BLaER1 treated with 17β-estradiol and CSF1 and Interleukin-3, amounts not matched to agents 10 nM and 100 nM (cell line): ENCODE results near the gene IL1RN.
A peak's percentile ranks its signal among the peaks of the same experiment; 100 is the strongest.

Source experiments
- H3K27ac ChIP-seq, 11 experiments: shearing (Covaris generic); formaldehyde crosslinking; 2 replicates each; pipeline ENCODE4 v1.8.1; 2022
- H3K27me3 ChIP-seq, 11 experiments: shearing (Covaris generic); formaldehyde crosslinking; 2 replicates each; pipeline ENCODE4 v1.8.1; 2022
- H3K36me3 ChIP-seq, 11 experiments: shearing (Covaris generic); formaldehyde crosslinking; 2 replicates each; pipeline ENCODE4 v1.8.1; 2022
- H3K4me1 ChIP-seq, 10 experiments: shearing (Covaris generic); formaldehyde crosslinking; 2 replicates each; pipeline ENCODE4 v1.8.1; 2022
- H3K4me2 ChIP-seq, 11 experiments: shearing (Covaris generic); formaldehyde crosslinking; 2 replicates each; pipeline ENCODE4 v1.8.1; 2022
- H3K4me3 ChIP-seq, 10 experiments: shearing (Covaris generic); formaldehyde crosslinking; 2 replicates each; pipeline ENCODE4 v1.8.1; 2022
- H3K9ac ChIP-seq, 11 experiments: shearing (Covaris generic); formaldehyde crosslinking; 2 replicates each; pipeline ENCODE4 v1.8.1; 2022
- H3K9me3 ChIP-seq, 11 experiments: shearing (Covaris generic); formaldehyde crosslinking; replicated peaks in 1 of 11; 2 replicates each; pipeline ENCODE4 v1.8.1; 2022
- H4K20me1 ChIP-seq, 11 experiments: shearing (Covaris generic); formaldehyde crosslinking; 2 replicates each; pipeline ENCODE4 v1.8.1; 2022
- Cebpa-rat ChIP-seq, 11 experiments: shearing (Covaris generic); IDR thresholded peaks; 2 replicates each; pipeline ENCODE4 v1.8.1; 2022

The IL1RN gene

GRCh38 chr2:113131352-113132185 is 4.2 kb downstream of the IL1RN start:
- Histone ChIP-seq H3K4me1 (peaks cover 0 to 91% (median 22%) of the 10 kb centered on the region in 10 experiments; a peak in 14 of 20 replicates), H3K36me3 (peaks cover 0 to 63% (median 0%) of the 10 kb centered on the region in 11 experiments; a peak in 8 of 22 replicates), H4K20me1 (peaks cover 0 to 37% (median 0%) of the 10 kb centered on the region in 11 experiments; a peak in 5 of 22 replicates), H3K4me3 (peak overlapping the region in 1 of 10 experiments; percentile 36; a peak in 1 of 20 replicates), H3K27me3 (no peaks in the 10 kb centered on the region), H3K4me2 (peak overlapping the region in 3 of 11 experiments; percentile 66 to 98 (median 93); a peak in 6 of 22 replicates), H3K27ac (peak overlapping the region in 1 of 11 experiments; percentile 31; a peak in 1 of 22 replicates), H3K9me3 (no peaks in the 10 kb centered on the region; a peak in 1 of 22 replicates), H3K9ac (peak overlapping the region in 2 of 11 experiments; percentile 23 to 30; a peak in 3 of 22 replicates)
- TF ChIP-seq Cebpa-rat (IDR thresholded peaks at IDR 0.05): no peak

GRCh38 chr2:113132414-113133021 is 5.1 kb downstream of the IL1RN start:
- H3K36me3 ChIP-seq: peaks cover 0 to 63% (median 0%) of the 10 kb centered on the region in 11 experiments; a peak in 8 of 22 replicates

DNA sequence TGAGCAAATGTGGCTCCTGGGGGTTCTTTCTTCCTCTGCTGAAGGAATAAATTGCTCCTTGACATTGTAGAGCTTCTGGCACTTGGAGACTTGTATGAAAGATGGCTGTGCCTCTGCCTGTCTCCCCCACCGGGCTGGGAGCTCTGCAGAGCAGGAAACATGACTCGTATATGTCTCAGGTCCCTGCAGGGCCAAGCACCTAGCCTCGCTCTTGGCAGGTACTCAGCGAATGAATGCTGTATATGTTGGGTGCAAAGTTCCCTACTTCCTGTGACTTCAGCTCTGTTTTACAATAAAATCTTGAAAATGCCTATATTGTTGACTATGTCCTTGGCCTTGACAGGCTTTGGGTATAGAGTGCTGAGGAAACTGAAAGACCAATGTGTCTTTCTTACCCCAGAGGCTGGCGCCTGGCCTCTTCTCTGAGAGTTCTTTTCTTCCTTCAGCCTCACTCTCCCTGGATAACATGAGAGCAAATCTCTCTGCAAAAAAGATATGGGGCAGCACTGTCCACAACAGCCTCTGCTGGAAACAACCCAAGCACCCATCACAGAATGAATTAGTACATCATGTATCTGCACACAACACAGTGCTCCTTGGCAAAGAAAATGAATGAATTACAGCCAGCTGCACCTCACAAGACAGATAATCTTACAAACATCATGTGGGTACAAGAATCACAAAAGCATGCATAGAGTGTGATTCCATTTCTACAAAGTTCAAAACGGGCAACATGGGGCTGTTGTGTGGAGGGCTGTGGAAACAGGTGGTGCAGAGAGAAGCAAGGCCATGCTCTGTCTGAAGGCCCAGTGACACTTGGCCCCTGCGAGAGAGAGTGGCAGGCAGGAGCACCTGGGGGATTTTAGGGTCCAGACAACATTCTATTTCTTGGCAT is 6.6 kb downstream of the IL1RN start:
- H3K4me2 ChIP-seq: peak overlapping the region in 4 of 11 experiments; percentile 12 to 98 (median 33); a peak in 4 of 22 replicates

More at GRCh38 chr2:113132414-113133021, 5.1 kb downstream of the IL1RN start:
- H3K27me3 ChIP-seq: no peaks in the 10 kb centered on the region
- H3K4me1 ChIP-seq: peaks cover 6 to 91% (median 21%) of the 10 kb centered on the region in 10 experiments
- H4K20me1 ChIP-seq: peaks cover 0 to 37% (median 0%) of the 10 kb centered on the region in 11 experiments; a peak in 5 of 22 replicates
- no peaks in the 10 kb centered on the region; a peak in 1 of 22 replicates for H3K9me3 ChIP-seq
- peak overlapping the region in 1 of 11 experiments; percentile 49; a peak in 1 of 22 replicates for H3K9ac ChIP-seq
- H3K4me2 ChIP-seq: peak overlapping the region in 2 of 11 experiments; percentile 66 to 98; a peak in 4 of 22 replicates
- TF ChIP-seq Cebpa-rat (IDR thresholded peaks at IDR 0.05): no peak
- no peak overlapping the region; a peak in 1 of 22 replicates for H3K27ac ChIP-seq
- H3K4me3 ChIP-seq: no peak overlapping the region

DNA sequence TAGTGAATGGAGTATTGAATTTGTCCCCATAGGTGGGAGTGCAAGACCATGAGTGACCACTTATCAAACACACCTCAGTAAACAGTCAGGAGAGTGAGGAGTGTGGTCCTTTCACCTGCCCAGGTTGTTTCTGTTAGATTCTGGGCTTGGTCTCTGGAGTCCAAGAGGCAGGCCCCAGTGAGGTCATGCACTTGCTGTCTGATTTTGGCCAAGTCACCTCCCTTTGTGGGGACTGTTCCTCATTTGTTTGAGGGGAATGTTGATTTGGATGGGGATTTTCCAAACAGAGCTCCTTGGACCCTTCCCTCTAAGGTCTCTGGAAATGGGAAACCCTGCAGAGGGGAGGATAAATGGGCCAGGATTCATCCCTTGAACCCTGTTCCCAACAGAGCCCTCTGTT is 7.3 kb downstream of the IL1RN start:
- TF ChIP-seq Cebpa-rat (IDR thresholded peaks at IDR 0.05): no peak
- Histone ChIP-seq H3K4me1 (peaks cover 21 to 83% (median 25%) of the 10 kb centered on the region in 10 experiments), H3K27me3 (no peaks in the 10 kb centered on the region), H3K36me3 (peaks cover 0 to 45% (median 0%) of the 10 kb centered on the region in 11 experiments; a peak in 8 of 22 replicates), H3K9me3 (no peaks in the 10 kb centered on the region), H3K9ac (0 out of 22 replicates have a peak overlapping the region, but pooled peaks of 1 of the 11 experiments have one; percentile 1), H3K27ac (peak overlapping the region in 1 of 11 experiments; percentile 9; a peak in 2 of 22 replicates), H3K4me3 (no peak overlapping the region), H4K20me1 (peaks cover 0 to 37% (median 0%) of the 10 kb centered on the region in 11 experiments; a peak in 5 of 22 replicates), H3K4me2 (peak overlapping the region in 4 of 11 experiments; percentile 12 to 98 (median 34); a peak in 3 of 22 replicates)

More for the DNA sequence above, 6.6 kb downstream of the IL1RN start:
- Histone ChIP-seq H3K4me3 (no peak overlapping the region), H3K4me1 (peaks cover 21 to 91% (median 23%) of the 10 kb centered on the region in 10 experiments), H3K27ac (0 out of 22 replicates have a peak overlapping the region, but pooled peaks of 2 of the 11 experiments have one; percentile 6 to 18), H3K36me3 (peaks cover 0 to 52% (median 0%) of the 10 kb centered on the region in 11 experiments; a peak in 8 of 22 replicates), H3K27me3 (no peaks in the 10 kb centered on the region), H3K9ac (peak overlapping the region in 2 of 11 experiments; percentile 49 to 57; a peak in 3 of 22 replicates), H3K9me3 (no peaks in the 10 kb centered on the region), H4K20me1 (peaks cover 0 to 37% (median 0%) of the 10 kb centered on the region in 11 experiments; a peak in 5 of 22 replicates)
- TF ChIP-seq Cebpa-rat (IDR thresholded peaks at IDR 0.05): no peak

DNA sequence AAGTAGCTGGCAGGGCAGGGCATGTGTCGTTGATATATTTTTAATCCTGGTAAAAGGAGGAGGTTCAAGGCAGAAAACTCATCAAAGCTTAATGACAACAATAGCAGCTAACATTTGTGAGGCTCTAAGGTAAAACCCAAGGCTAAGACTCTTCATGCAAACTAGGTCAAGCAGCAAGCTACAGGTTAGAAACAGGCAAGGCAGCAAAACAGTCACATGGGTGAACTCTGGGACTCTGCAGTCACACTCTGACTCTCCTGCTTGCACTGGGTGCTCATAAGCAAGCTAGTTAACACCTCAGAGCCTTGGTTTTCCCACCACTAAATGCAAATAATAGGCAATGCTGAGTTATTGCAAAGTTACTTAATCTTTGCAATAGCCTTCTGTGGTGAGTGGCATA is 7.9 kb downstream of the IL1RN start:
- Histone ChIP-seq H3K36me3 (peaks cover 0 to 39% (median 0%) of the 10 kb centered on the region in 11 experiments; a peak in 8 of 22 replicates), H3K27me3 (no peaks in the 10 kb centered on the region), H3K4me1 (peaks cover 21 to 77% (median 25%) of the 10 kb centered on the region in 10 experiments), H3K4me2 (peak overlapping the region in 2 of 11 experiments; percentile 45 to 98; a peak in 2 of 22 replicates), H3K9ac (no peak overlapping the region), H4K20me1 (peaks cover 0 to 37% (median 0%) of the 10 kb centered on the region in 11 experiments; a peak in 5 of 22 replicates), H3K4me3 (no peak overlapping the region), H3K9me3 (no peaks in the 10 kb centered on the region), H3K27ac (peak overlapping the region in 1 of 11 experiments; percentile 9; a peak in 2 of 22 replicates)
- TF ChIP-seq Cebpa-rat (IDR thresholded peaks at IDR 0.05): no peak

- H3K4me2 ChIP-seq: peak overlapping the region; percentile 64 to 76 (median 73)
- no peak overlapping the region for H3K4me3 ChIP-seq
- H3K9ac ChIP-seq: peak overlapping the region in 6 of 11 experiments; percentile 10 to 60 (median 37); a peak in 12 of 22 replicates
- no peaks in the 10 kb centered on the region for H3K27me3 ChIP-seq
- H4K20me1 ChIP-seq: peaks cover 0 to 26% (median 0%) of the 10 kb centered on the region in 11 experiments; a peak in 5 of 22 replicates
- H3K4me1 ChIP-seq: peaks cover 21 to 60% (median 25%) of the 10 kb centered on the region in 10 experiments
- H3K27ac ChIP-seq: peak overlapping the region in 8 of 11 experiments; percentile 25 to 60 (median 42); a peak in 14 of 22 replicates
- no peaks in the 10 kb centered on the region for H3K9me3 ChIP-seq
- no peak for TF ChIP-seq Cebpa-rat (IDR thresholded peaks at IDR 0.05)
- H3K36me3 ChIP-seq: peaks cover 0 to 22% (median 0%) of the 10 kb centered on the region in 11 experiments; a peak in 8 of 22 replicates
These were observed 9.7 kb downstream of the IL1RN start for GRCh38 chr2:113136828-113137775.
